GM10266 (cell line): ENCODE data around the gene CDON.

Experiments
- DNase-seq: peaks from one replicate; pipeline ENCODE4 v3.0.0; 2012; ENCODE audit errors: extremely low spot score
- TF ChIP-seq, protein P1 (sequence below): IDR thresholded peaks from 2 replicates; pipeline ENCODE4 v1.5.1; 2012; ENCODE audit warnings: mild to moderate bottlenecking, low read depth; ENCODE audit not compliant: control insufficient read depth, insufficient read depth; ENCODE audit errors: missing control alignments

CDON gene

DNA sequence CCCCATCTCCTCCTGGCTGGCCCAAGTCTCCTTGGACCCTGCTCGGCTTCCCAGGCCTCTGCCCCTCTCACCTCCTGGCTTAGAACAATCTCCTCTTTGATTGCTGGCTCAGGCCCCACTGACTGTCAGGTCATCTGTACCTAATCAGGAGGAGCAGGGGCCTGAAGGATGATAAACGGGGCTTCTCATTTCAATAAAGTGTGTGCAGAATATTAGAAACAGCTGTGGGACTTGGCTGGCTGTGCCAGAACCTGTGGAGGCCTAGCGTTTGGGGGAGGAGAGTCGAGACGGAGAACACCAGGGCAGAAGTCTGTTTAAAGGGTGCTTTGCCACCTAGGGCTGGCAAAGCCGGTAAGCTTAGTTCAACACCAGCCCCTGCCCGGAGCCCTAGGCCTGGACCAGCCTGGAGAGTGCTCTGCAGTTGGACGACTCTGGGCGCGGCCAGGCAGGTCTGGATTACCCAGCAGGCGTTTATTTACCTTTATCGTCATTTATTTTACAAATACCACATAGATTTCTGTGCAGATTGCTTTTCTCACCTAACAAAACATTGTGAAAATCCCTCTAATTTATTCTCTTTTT is 127.0 kb downstream of the CDON start:
- TF ChIP-seq, protein P1, sequence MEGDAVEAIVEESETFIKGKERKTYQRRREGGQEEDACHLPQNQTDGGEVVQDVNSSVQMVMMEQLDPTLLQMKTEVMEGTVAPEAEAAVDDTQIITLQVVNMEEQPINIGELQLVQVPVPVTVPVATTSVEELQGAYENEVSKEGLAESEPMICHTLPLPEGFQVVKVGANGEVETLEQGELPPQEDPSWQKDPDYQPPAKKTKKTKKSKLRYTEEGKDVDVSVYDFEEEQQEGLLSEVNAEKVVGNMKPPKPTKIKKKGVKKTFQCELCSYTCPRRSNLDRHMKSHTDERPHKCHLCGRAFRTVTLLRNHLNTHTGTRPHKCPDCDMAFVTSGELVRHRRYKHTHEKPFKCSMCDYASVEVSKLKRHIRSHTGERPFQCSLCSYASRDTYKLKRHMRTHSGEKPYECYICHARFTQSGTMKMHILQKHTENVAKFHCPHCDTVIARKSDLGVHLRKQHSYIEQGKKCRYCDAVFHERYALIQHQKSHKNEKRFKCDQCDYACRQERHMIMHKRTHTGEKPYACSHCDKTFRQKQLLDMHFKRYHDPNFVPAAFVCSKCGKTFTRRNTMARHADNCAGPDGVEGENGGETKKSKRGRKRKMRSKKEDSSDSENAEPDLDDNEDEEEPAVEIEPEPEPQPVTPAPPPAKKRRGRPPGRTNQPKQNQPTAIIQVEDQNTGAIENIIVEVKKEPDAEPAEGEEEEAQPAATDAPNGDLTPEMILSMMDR, result no peak
- no peak for DNase-seq

GRCh38 chr11:125935056-125935455 is 127.6 kb downstream of the CDON start:
- TF ChIP-seq, protein P1, result no peak
- no peak for DNase-seq

GRCh38 chr11:125934473-125934872 is 128.2 kb downstream of the CDON start:
- TF ChIP-seq, protein P1, result no peak
- DNase-seq, result no peak

DNA sequence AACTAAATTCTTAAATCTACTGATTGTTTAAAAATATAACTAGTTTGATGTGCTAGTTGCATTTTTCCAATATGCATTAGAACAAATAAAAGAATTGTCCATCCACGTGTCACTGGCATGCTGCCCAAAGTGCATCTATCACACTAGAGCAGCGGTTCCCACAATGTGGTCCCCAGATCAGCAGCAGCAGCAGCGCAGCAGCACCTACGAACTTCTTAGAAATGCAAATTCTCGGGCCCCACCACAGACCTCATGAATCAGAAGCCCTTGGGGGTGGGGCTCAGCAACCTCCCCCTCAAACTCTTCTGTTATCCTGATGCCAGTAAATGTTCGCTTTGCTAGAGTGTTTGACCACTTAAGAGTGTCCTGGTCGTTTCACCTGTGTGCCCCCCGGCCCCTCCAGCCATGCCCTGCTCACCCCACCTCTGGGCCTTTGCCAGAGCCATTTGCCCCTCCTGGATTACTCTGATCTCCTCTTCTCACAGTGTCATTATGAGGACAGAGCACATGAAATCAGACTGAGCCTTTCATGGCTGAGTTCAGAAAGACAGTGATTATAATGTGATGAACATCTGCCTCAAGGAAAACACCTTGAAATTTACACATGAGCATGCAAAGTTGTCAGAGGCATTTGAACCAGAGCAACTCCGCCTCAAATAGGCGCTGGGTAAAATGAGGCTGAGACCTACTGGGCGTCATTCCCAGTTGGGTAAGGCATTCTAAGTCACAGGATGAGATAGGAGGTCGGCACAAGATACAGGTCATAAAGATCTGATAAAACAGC is 129.4 kb downstream of the CDON start:
- TF ChIP-seq, protein P1, result no peak
- DNase-seq, result no peak

GRCh38 chr11:125932301-125932700 is 130.4 kb downstream of the CDON start:
- TF ChIP-seq, protein P1, result no peak
- no peak for DNase-seq

GRCh38 chr11:125931668-125932067 is 131.0 kb downstream of the CDON start:
- DNase-seq, result no peak
- TF ChIP-seq, protein P1, result no peak

DNA sequence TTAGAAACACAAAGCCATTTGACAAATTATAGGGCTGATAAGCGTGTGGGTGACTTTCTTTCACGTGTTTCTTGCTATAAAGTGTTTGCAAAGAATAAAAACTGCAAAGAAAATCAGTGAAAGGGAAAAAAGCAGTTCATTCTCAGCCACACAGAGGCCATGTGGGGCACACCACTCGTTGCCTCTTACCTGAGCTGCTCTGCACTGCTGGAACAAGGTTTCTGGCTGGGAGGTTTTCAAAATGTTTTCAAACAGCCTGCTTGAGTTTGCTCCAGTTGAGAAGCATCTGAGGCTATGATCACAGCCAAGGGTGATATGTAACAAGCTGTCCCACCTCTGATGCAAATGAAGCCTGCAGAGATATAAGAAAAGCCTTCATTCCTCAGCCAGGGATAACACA is 131.6 kb downstream of the CDON start:
- no peak for DNase-seq
- TF ChIP-seq, protein P1, result no peak
